ENCODE results near the gene CYP24A1. TPM values are rescaled to one million over a fixed set of nuclear protein-coding genes. Genes with fewer than 3 reads are reported as not detected.

Gene CYP24A1
- total RNA-seq, 4 donors from 2014 or later: 1.0 to 2.5 (median 1.5) TPM; not detected in 1

DNA sequence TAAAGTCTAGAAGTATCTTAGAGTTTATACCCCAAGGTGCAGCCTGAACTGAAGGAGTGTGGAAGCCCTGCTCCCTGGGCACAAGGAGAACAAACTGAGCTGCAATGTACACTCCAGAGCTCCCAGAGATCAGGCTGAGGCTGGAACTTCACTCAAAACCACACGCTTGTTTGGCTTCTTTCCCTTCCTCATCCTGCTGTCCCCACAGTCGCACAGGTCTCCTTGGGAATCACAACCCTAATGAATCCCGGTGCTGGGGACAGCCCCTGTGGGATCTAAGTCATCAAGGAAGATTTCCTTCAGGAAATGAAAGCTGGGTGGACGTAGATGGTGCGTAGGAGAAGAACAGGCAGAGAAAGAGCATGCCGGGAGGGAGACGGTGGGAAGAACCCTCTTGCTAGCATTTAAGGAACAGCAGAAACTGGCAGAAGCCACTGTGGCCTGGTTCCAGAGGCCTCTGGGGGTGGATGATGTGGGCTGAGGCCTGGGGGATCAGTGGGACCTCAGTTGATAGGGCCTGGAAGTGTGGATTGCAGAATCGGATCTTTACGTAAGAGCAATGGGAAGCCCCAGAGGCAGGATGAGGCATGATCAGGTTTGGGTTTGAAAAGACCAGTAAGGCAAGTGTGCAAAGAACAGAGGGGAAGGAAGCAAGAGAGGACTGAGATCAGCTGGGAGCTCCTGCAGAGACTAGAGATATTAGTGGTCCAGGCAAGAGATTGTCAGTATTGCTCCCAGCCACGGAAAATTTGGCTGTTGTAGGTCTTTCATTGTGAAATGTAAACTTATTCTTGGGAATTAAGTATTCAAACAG is 21.4 kb downstream of the CYP24A1 start:
- Histone ChIP-seq H3K4me1 (peaks cover 10% of the 10 kb centered on the region), H3K27ac (no peak overlapping the region), H3K4me3 (no peak overlapping the region), H3K9me3 (no peaks in the 10 kb centered on the region), H3K36me3 (no peaks in the 10 kb centered on the region), H3K27me3 (no peaks in the 10 kb centered on the region)
- TF ChIP-seq EP300 (IDR thresholded peaks at IDR 0.05) (no peak), POLR2AphosphoS5 (IDR thresholded peaks at IDR 0.05) (no peak)
- TF ChIP-seq, protein P1, sequence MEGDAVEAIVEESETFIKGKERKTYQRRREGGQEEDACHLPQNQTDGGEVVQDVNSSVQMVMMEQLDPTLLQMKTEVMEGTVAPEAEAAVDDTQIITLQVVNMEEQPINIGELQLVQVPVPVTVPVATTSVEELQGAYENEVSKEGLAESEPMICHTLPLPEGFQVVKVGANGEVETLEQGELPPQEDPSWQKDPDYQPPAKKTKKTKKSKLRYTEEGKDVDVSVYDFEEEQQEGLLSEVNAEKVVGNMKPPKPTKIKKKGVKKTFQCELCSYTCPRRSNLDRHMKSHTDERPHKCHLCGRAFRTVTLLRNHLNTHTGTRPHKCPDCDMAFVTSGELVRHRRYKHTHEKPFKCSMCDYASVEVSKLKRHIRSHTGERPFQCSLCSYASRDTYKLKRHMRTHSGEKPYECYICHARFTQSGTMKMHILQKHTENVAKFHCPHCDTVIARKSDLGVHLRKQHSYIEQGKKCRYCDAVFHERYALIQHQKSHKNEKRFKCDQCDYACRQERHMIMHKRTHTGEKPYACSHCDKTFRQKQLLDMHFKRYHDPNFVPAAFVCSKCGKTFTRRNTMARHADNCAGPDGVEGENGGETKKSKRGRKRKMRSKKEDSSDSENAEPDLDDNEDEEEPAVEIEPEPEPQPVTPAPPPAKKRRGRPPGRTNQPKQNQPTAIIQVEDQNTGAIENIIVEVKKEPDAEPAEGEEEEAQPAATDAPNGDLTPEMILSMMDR (IDR thresholded peaks at IDR 0.05): no peak
- 29% methylated on average over 10 of the region's 10 CpGs for WGBS
- DNase-seq (ENCODE audit: low spot score in 2 of 2): no peak

DNA sequence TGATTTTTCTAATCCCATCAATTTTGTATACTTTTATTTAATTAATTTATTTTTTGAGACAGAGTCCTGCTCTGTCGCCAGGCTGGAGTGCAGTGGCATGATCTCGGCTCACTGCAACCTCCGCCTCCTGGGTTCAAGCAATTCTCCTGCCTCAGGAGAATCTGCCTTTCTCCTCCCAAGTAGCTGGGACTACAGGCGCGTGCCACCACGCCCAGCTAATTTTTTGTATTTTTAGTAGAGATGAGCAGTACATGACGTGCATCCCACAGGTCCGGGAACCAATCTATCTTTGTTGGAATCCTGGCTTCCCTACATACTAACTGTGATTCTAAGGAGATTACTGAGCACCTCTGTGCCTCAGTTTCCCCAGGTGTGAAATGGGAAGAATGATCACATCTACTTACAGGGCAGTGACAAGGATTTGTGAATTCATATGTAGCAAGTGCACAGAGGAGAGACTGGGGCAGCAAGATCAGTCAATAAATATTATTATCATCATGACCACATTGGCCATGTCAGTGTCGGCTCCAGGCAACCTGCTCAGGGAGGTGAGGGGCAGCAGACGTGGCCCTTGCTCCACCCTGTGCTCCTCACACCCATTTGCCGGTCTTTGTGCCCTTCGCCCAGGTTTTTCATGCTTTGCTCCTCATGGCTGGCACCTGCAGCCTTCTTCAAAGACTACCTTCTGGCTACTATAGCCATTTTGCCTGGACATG is 22.1 kb downstream of the CYP24A1 start:
- no peak overlapping the region for H3K27ac ChIP-seq
- WGBS: 89% methylated on average over 12 of the region's 12 CpGs
- peaks cover 10% of the 10 kb centered on the region for H3K4me1 ChIP-seq
- no peaks in the 10 kb centered on the region for H3K27me3 ChIP-seq
- no peak overlapping the region for H3K4me3 ChIP-seq
- H3K36me3 ChIP-seq: no peaks in the 10 kb centered on the region
- DNase-seq (ENCODE audit: low spot score in 2 of 2): no peak
- TF ChIP-seq EP300 (IDR thresholded peaks at IDR 0.05): no peak
- TF ChIP-seq POLR2AphosphoS5 (IDR thresholded peaks at IDR 0.05): no peak
- TF ChIP-seq POLR2A (IDR thresholded peaks at IDR 0.05): no peak
- TF ChIP-seq, protein P1 (IDR thresholded peaks at IDR 0.05): no peak
- no peaks in the 10 kb centered on the region for H3K9me3 ChIP-seq

DNA sequence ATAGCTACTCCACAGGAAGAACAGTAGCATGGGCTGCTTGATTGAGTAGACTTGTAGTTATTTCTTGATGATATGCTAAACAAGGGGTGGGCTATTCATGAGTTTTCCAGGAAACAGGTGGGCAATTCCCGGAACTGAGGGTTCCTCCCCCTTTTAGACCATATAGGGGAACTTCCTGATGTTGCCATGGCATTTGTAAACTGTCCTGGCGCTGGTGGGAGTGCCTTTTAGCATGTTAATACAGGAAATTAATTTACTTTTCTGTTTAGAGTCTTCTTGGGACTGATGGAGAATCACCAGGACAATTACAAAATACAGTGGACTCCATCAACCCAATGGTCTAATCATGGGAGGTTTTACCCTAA is 22.7 kb downstream of the CYP24A1 start:
- H3K27me3 ChIP-seq: no peaks in the 10 kb centered on the region
- TF ChIP-seq EP300 (IDR thresholded peaks at IDR 0.05): no peak
- no peak for TF ChIP-seq POLR2A (IDR thresholded peaks at IDR 0.05)
- no peak for TF ChIP-seq POLR2AphosphoS5 (IDR thresholded peaks at IDR 0.05)
- TF ChIP-seq, protein P1 (IDR thresholded peaks at IDR 0.05): no peak
- no peak for DNase-seq (ENCODE audit: low spot score in 2 of 2)
- no peak overlapping the region for H3K27ac ChIP-seq
- H3K36me3 ChIP-seq: no peaks in the 10 kb centered on the region
- WGBS: 55% methylated on average over 2 of the region's 2 CpGs
- H3K4me3 ChIP-seq: no peak overlapping the region
- H3K9me3 ChIP-seq: no peaks in the 10 kb centered on the region
- H3K4me1 ChIP-seq: peaks cover 10% of the 10 kb centered on the region

DNA sequence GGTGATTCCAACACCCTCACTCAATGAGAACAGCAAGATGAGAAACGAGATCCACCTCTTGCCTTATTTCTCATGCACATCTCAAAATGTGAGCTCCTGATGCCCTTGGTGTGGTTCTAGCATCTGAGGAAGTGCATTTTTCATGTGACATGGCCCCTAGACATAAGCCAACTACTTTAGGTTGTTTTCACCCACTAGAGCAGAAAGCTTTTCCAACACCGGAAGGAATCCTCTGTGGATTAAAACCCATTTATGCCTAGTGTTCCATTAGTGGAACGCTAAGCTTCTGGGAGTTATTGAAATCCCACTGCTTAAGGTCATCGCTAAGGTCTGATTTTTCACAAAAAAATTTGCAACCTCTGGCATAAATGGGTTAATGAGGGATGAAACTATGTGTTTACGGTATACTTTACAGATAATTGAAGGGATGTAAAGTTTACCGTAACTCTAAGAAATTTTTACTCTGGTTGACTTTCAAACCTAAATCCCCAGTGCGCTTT is 24.0 kb downstream of the CYP24A1 start:
- TF ChIP-seq POLR2A (IDR thresholded peaks at IDR 0.05) (no peak), EP300 (IDR thresholded peaks at IDR 0.05) (no peak), POLR2AphosphoS5 (IDR thresholded peaks at IDR 0.05) (no peak)
- TF ChIP-seq, protein P1 (IDR thresholded peaks at IDR 0.05): no peak
- DNase-seq (ENCODE audit: low spot score in 2 of 2): no peak
- WGBS: 89% methylated on average over 7 of the region's 7 CpGs
- H3K4me1 ChIP-seq: peaks cover 10% of the 10 kb centered on the region
- H3K36me3 ChIP-seq: no peaks in the 10 kb centered on the region
- no peak overlapping the region for H3K4me3 ChIP-seq
- H3K9me3 ChIP-seq: no peaks in the 10 kb centered on the region
- H3K27me3 ChIP-seq: no peaks in the 10 kb centered on the region
- no peak overlapping the region for H3K27ac ChIP-seq

Data from suprapubic skin (tissue), 4 donors.